BE2C (cell line): ENCODE results near the gene ZNF503. TPM values are rescaled to one million over a fixed set of nuclear protein-coding genes. Genes with fewer than 3 reads are reported as not detected.
A peak's percentile ranks its signal among the peaks of the same experiment; 100 is the strongest.

Experiments used
- DNase-seq: peaks from one replicate; pipeline ENCODE4 v3.0.0-alpha.2; 2020
- H3K27me3 ChIP-seq: fragments of 250-450 bp; sonication (Bioruptor Pico); 2 replicates; pipeline ENCODE4 v1.5.1; 2020; ENCODE audit warnings: mild to moderate bottlenecking
- H3K36me3 ChIP-seq: fragments of 250-450 bp; sonication (Bioruptor Pico); 2 replicates; pipeline ENCODE4 v1.5.1; 2020; ENCODE audit warnings: mild to moderate bottlenecking
- H3K4me1 ChIP-seq: fragments of 250-450 bp; sonication (Bioruptor Pico); 2 replicates; pipeline ENCODE4 v1.5.1; 2020
- H3K4me3 ChIP-seq: 2 replicates; pipeline ENCODE4 v1.5.1; 2011; ENCODE audit warnings: low read depth, low read length
- H3K9me3 ChIP-seq: fragments of 250-450 bp; sonication (Bioruptor Pico); 2 replicates; pipeline ENCODE4 v1.5.1; 2020
- polyA plus RNA-seq: library from polyadenylated mRNA; unstranded; fragments of >200 nt; gene quantifications from one replicate; pipeline ENCODE4 v1.2.1, GENCODE V29; 2012; ENCODE audit warnings: low read depth, missing spikeins; ENCODE audit not compliant: insufficient read length, insufficient read depth
- TF ChIP-seq, protein P1 (sequence below): IDR thresholded peaks from 2 replicates; pipeline ENCODE4 v1.5.1; 2012; ENCODE audit warnings: mild to moderate bottlenecking, low read depth, low read length

ZNF503 gene
- polyA plus RNA-seq = 21.6 TPM

- DNase-seq = peak; percentile 95
- H3K9me3 ChIP-seq = no peaks in the 10 kb centered on the region
- H3K36me3 ChIP-seq = peaks cover 13% of the 10 kb centered on the region
- TF ChIP-seq, protein P1, sequence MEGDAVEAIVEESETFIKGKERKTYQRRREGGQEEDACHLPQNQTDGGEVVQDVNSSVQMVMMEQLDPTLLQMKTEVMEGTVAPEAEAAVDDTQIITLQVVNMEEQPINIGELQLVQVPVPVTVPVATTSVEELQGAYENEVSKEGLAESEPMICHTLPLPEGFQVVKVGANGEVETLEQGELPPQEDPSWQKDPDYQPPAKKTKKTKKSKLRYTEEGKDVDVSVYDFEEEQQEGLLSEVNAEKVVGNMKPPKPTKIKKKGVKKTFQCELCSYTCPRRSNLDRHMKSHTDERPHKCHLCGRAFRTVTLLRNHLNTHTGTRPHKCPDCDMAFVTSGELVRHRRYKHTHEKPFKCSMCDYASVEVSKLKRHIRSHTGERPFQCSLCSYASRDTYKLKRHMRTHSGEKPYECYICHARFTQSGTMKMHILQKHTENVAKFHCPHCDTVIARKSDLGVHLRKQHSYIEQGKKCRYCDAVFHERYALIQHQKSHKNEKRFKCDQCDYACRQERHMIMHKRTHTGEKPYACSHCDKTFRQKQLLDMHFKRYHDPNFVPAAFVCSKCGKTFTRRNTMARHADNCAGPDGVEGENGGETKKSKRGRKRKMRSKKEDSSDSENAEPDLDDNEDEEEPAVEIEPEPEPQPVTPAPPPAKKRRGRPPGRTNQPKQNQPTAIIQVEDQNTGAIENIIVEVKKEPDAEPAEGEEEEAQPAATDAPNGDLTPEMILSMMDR = 0 out of 2 replicates have a peak, but pooled peaks have one; percentile 5
- peak within 1 kb of the TSS; percentile 93 for H3K4me3 ChIP-seq
- no peaks in the 10 kb centered on the region; the same call in 1 of the 2 replicates for H3K4me1 ChIP-seq
- H3K27me3 ChIP-seq = peaks cover 29% of the 10 kb centered on the region
Observed at GRCh38 chr10:75401569-75402485, at the start of gene ZNF503. Gene ZNF503, minus strand, starts transcription at chr10:75401764. Its CDS starts 345 bp downstream, at chr10:75401419.

DNA sequence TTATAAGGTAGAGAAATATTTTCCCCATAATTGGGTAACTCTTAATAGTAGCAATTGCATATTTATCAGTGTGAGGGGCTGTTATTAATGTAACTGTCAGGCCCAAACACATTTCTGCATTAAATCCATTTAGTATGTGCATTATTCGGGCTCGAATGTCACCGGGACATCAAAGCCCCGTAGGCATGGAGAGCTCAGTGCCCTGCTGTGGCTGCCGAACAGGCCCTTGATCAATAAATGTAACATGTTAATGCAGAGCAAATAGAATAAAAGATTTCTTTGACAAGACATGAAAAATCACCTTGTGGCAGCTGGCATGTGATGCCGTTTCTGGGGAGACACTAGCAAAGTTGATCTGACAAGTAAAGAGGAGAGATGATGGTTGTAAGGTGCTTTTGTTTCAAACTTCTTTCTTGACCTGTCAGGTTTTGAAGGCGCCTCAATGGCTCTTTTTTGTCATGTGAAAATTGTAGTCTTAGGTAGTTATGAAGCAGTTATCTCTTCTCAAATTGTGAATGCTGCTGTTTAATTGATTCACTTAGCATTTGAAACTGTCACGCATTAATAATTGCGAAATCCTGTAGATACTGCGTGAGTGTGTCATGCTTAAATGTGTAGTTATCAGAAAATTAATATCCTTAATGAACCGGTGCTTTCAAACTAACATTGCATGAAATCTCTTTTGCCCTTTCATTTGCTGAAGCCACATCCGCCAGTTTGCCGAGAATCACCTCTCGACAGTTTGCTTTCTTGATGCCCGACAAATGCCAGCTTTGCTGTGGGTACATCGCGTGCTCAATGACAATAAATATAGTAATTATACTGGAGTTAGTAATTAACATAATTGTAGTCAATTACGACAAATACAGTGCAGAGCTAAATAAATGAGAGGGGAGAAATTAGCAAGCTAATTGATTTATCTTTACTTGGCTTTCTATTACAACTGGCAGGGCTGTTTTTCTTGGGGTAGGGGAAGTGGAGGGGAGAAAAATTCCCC is 49.4 kb upstream of the ZNF503 start:
- DNase-seq = no peak
- H3K4me3 ChIP-seq = no peak overlapping the region
- no peaks in the 10 kb centered on the region for H3K9me3 ChIP-seq
- H3K36me3 ChIP-seq = no peaks in the 10 kb centered on the region
- no peaks in the 10 kb centered on the region for H3K27me3 ChIP-seq
- TF ChIP-seq, protein P1 = no peak
- H3K4me1 ChIP-seq = no peaks in the 10 kb centered on the region

DNA sequence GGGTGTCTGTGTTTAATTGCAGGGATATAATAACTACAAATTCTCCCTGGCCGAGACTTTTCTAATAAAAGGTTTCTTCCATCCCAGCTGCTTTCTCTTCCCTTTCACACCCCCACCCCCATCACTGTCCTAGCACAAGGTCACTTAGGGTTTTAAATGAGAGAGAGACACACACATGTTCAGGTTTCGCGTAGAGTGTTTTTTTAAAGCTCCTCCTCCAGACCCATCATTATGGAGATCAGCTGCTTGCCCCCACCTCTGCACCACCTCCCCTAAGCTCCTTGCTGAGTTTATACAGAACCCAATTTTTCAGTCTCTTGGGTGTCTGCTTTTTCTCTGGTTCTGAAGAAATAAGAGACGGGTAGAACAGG is 48.5 kb upstream of the ZNF503 start:
- H3K27me3 ChIP-seq = no peaks in the 10 kb centered on the region
- no peak overlapping the region for H3K4me3 ChIP-seq
- TF ChIP-seq, protein P1 = no peak
- H3K4me1 ChIP-seq = no peaks in the 10 kb centered on the region
- no peaks in the 10 kb centered on the region for H3K9me3 ChIP-seq
- DNase-seq = no peak
- H3K36me3 ChIP-seq = no peaks in the 10 kb centered on the region

GRCh38 chr10:75449382-75450074 is 48.0 kb upstream of the ZNF503 start:
- TF ChIP-seq, protein P1 = no peak
- no peak for DNase-seq
- H3K36me3 ChIP-seq = no peaks in the 10 kb centered on the region
- H3K27me3 ChIP-seq = no peaks in the 10 kb centered on the region
- no peaks in the 10 kb centered on the region for H3K4me1 ChIP-seq
- H3K4me3 ChIP-seq = no peak overlapping the region
- H3K9me3 ChIP-seq = no peaks in the 10 kb centered on the region

DNA sequence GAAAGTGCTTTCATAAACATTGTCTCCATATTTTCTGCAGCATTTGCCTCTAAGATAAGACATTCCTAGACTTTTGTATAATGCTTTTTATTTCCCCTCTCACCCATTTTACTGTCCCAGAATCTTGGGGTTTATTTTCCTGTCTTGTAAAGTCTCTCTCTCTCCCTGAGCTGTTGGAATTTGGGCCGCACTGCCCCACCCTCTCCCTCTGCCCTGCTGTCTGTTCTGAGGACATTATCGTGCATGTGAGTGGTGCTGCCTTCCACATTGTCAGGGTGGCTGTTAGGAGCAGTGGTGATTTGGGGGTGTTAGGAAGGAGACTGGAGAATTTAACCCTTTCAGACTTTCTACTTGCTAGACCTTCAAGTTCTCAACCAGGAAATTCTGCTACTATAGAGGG is 46.6 kb upstream of the ZNF503 start:
- TF ChIP-seq, protein P1 = no peak
- Histone ChIP-seq H3K9me3 (peaks cover 2% of the 10 kb centered on the region; the same call in 1 of the 2 replicates), H3K4me3 (no peak overlapping the region), H3K4me1 (no peaks in the 10 kb centered on the region), H3K36me3 (no peaks in the 10 kb centered on the region), H3K27me3 (no peaks in the 10 kb centered on the region)
- no peak for DNase-seq
